Right atrium auricular region (tissue), 2 donors: ENCODE results near the gene CYTH2. TPM values are rescaled to one million over a fixed set of nuclear protein-coding genes. Genes with fewer than 3 reads are reported as not detected.

Experiments
- DNase-seq: peaks from one replicate; pipeline ENCODE4 v3.0.0-alpha.2; 2019; ENCODE audit warnings: low spot score
- H3K27ac ChIP-seq, 2 donors: fragments of 200-600 bp; sonication (generic); 1 replicate in 1 of 2; 2 replicates in 1 of 2; pipeline ENCODE4 v1.5.1; 2016 to 2019
- H3K27me3 ChIP-seq, 2 donors: fragments of 200-600 bp; sonication (generic); one replicate each; pipeline versions ENCODE4 v1.5.1 to v1.6.0; 2017 to 2019
- H3K36me3 ChIP-seq: fragments of 200-600 bp; sonication (generic); one replicate; pipeline ENCODE4 v1.5.1; 2016
- H3K4me1 ChIP-seq, 2 donors: fragments of 200-600 bp; sonication (generic); one replicate each; pipeline versions ENCODE4 v1.5.1 to v1.6.0; 2017 to 2019
- H3K4me3 ChIP-seq, 2 donors: fragments of 200-600 bp; sonication (generic); 1 replicate in 1 of 2; 2 replicates in 1 of 2; pipeline ENCODE4 v1.5.1; 2017 to 2019; ENCODE audit warnings: mild to moderate bottlenecking in 1 of 2, moderate library complexity in 1 of 2
- H3K9me3 ChIP-seq, 2 donors: fragments of 200-600 bp; sonication (generic); one replicate each; pipeline ENCODE4 v1.5.1; 2019
- total RNA-seq, 2 donors: library from RNA; depleted of rRNA; stranded (reverse); fragments of >200 nt; gene quantifications; one replicate each; pipeline ENCODE4 v1.1.0, GENCODE V29; 2016
- TF ChIP-seq, protein P1 (sequence below), 2 donors: fragments of 200-600 bp; sonication (generic); IDR thresholded peaks; one replicate each; pipeline ENCODE4 v1.5.1; 2019; ENCODE audit warnings: antibody characterized with exemption in 2 of 2

CYTH2 gene
- total RNA-seq, 2 donors from 2014 or later: 13.3 to 22.5 TPM

DNA sequence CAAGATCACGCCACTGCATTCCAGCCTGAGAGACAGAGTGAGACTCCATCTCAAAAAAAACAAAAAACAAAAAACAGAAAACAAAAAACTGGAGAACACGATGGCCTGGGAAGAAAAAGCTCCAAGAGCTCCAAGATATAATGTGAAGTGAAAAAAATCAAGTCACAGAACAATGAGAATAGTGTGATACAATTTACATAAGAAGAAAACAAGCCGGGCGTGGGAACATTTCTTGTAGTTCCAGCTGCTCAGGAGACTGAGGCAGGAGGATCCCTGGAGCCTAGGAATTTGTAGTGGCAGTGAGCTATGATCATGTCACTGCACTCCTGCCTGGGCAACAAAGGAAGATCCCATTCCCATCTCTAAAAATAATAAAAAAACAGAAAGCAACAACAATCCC is 51.0 kb downstream of the CYTH2 start:
- peaks cover 0 to 12% of the 10 kb centered on the region in 2 donors for H3K9me3 ChIP-seq
- no peak for DNase-seq
- H3K27me3 ChIP-seq: no peaks in the 10 kb centered on the region
- TF ChIP-seq, protein P1, sequence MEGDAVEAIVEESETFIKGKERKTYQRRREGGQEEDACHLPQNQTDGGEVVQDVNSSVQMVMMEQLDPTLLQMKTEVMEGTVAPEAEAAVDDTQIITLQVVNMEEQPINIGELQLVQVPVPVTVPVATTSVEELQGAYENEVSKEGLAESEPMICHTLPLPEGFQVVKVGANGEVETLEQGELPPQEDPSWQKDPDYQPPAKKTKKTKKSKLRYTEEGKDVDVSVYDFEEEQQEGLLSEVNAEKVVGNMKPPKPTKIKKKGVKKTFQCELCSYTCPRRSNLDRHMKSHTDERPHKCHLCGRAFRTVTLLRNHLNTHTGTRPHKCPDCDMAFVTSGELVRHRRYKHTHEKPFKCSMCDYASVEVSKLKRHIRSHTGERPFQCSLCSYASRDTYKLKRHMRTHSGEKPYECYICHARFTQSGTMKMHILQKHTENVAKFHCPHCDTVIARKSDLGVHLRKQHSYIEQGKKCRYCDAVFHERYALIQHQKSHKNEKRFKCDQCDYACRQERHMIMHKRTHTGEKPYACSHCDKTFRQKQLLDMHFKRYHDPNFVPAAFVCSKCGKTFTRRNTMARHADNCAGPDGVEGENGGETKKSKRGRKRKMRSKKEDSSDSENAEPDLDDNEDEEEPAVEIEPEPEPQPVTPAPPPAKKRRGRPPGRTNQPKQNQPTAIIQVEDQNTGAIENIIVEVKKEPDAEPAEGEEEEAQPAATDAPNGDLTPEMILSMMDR (IDR thresholded peaks at IDR 0.05): no peak
- H3K4me3 ChIP-seq: no peak overlapping the region
- no peaks in the 10 kb centered on the region for H3K4me1 ChIP-seq
- no peak overlapping the region for H3K27ac ChIP-seq
- H3K36me3 ChIP-seq: no peaks in the 10 kb centered on the region

DNA sequence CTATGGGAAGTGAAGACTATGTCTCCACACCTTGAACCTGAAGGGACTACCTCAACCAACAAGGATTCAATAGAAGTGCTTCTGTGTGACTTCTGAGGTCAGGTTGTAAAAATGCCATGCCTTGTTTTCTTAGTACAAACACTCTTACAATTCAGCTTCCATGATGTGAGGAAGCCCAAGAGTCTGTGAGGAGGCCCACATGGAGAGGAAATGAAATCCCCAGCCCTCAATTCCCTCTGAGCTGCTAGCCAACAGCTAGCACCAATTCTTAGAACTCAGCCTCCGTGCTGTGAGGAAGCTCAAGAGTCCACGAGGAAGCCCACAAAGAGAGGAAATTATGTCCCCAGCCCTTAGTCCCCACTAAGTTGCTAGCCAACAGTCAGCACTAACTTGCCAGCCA is 55.1 kb downstream of the CYTH2 start:
- Histone ChIP-seq H3K36me3 (no peaks in the 10 kb centered on the region), H3K27me3 (no peaks in the 10 kb centered on the region), H3K27ac (no peak overlapping the region), H3K9me3 (peaks cover 3 to 41% of the 10 kb centered on the region in 2 donors), H3K4me3 (no peak overlapping the region), H3K4me1 (no peaks in the 10 kb centered on the region)
- TF ChIP-seq, protein P1 (IDR thresholded peaks at IDR 0.05): no peak
- no peak for DNase-seq

DNA sequence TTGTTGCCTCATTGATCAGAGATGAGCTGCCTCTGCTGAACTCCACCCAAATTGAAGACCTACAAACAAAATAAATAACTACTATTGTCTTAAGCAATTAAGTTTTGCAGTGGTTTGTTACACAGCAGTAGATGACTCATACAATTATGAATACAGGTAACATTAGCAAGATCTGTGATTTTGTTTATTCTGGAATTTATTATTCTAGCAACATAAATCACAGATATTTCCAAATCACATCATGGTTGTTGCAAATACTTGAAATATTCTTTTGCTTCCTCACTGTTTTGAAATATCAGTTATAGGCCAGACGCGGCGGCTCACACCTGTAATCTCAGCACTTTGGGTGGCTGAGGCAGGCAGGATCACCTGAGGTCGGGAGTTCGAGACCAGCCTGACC is 55.6 kb downstream of the CYTH2 start:
- H3K9me3 ChIP-seq: peaks cover 4 to 41% of the 10 kb centered on the region in 2 donors
- DNase-seq: no peak
- no peak overlapping the region for H3K27ac ChIP-seq
- no peak overlapping the region for H3K4me3 ChIP-seq
- no peaks in the 10 kb centered on the region for H3K27me3 ChIP-seq
- TF ChIP-seq, protein P1 (IDR thresholded peaks at IDR 0.05): no peak
- H3K4me1 ChIP-seq: no peaks in the 10 kb centered on the region
- H3K36me3 ChIP-seq: no peaks in the 10 kb centered on the region

DNA sequence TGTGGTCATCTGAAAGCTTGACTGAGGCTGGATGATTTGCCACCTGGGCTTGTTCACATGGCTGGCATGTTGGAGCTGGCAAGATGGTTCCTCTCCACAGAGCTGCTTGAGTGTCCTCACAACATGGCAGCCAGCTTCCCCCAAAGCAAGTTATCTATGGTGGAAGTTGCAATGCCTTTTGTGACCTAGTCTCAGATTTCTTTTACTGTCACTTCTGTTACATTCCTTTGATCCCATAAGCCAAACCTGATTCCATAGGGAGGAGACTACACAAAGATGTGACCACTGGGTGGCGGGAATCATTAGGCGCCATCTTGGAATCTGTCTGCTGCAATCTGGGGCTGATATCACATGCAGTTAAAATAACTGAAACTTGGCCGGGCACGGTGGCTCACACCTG is 60.0 kb downstream of the CYTH2 start:
- TF ChIP-seq, protein P1 (IDR thresholded peaks at IDR 0.05): no peak
- H3K27ac ChIP-seq: no peak overlapping the region
- no peaks in the 10 kb centered on the region for H3K4me1 ChIP-seq
- no peak overlapping the region for H3K4me3 ChIP-seq
- H3K36me3 ChIP-seq: no peaks in the 10 kb centered on the region
- H3K9me3 ChIP-seq: peaks cover 4 to 38% of the 10 kb centered on the region in 2 donors
- no peaks in the 10 kb centered on the region for H3K27me3 ChIP-seq
- DNase-seq: no peak

DNA sequence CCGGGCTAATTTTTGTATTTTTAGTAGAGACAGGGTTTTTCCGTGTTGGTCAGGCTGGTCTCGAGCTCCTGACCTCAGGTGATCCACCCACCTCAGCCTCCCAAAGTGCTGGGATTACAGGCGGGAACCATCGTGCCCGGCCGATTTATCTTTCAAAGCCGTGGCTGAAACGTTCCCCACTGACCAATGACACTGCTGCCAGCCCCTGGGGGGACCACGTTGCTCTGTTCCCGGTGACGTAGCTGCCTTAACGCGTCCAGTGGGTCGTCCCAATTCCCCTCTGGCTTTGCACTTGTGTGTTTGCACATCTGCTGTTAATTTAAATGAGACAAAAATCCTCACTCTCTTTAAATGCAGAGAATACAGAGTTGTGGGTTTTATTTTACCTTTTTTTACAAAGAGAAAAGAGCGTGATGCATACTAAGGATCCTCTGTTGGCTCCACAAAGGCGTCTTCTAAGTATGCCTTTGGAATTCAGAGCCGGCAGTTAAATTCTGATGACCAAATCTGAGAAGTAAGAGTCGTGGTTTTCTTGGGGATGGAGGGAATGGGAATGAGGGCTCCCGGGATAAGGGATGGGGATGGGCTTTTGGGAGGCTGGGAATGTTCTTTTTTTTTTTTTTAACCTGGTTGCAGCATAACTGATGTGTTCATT is 61.0 kb downstream of the CYTH2 start:
- Histone ChIP-seq H3K9me3 (peaks cover 4 to 29% of the 10 kb centered on the region in 2 donors), H3K36me3 (no peaks in the 10 kb centered on the region), H3K4me3 (no peak overlapping the region), H3K27me3 (no peaks in the 10 kb centered on the region), H3K4me1 (no peaks in the 10 kb centered on the region), H3K27ac (no peak overlapping the region)
- no peak for DNase-seq
- TF ChIP-seq, protein P1 (IDR thresholded peaks at IDR 0.05): no peak

DNA sequence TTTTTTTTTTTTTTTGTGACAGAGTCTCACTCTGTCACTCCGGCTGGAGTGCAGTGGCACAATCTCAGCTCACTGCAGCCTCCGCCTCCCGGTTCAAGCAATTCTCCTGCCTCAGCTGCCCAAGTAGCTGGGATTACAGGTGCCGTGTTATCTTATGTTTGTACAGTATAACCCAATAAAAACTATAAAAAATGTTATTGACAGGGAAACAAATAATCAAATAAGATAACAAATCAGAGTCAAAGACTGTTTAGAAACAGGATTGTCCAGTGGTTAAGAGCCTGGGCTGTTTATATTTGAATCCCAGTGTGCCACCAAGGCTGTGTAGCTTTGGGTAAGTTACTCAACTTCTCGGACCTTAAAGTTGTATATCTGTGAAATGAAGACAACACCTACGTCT is 61.6 kb downstream of the CYTH2 start:
- TF ChIP-seq, protein P1 (IDR thresholded peaks at IDR 0.05): no peak
- Histone ChIP-seq H3K4me3 (no peak overlapping the region), H3K4me1 (no peaks in the 10 kb centered on the region), H3K27ac (no peak overlapping the region), H3K27me3 (no peaks in the 10 kb centered on the region), H3K9me3 (peaks cover 4 to 29% of the 10 kb centered on the region in 2 donors), H3K36me3 (no peaks in the 10 kb centered on the region)
- no peak for DNase-seq
